Natural killer cell (primary cell): ENCODE measurements around the gene ACSS2. TPM values are rescaled to one million over a fixed set of nuclear protein-coding genes. Genes with fewer than 3 reads are reported as not detected.

ENCODE experiments used
- ATAC-seq, 3 donors: fragments of 150-1000 bp in 2 of 3; fragments of 200-7000 bp in 1 of 3; cut with Tn5 transposase; 1 replicate in 1 of 3; 2 replicates in 2 of 3; pipeline ENCODE4 v1.10.0; 2021; ENCODE audit warnings: mild to moderate bottlenecking in 2 of 3, moderate library complexity in 2 of 3
- DNase-seq, 2 donors: peaks; one replicate each; pipeline versions ENCODE4 v3.0.0 to v3.0.0-alpha.2; 2013 to 2021; ENCODE audit warnings: mixed read lengths in 1 of 2
- H3K27ac ChIP-seq: one replicate; pipeline ENCODE4 v1.5.1; 2013; ENCODE audit warnings: mild to moderate bottlenecking, low read length
- H3K27me3 ChIP-seq: one replicate; pipeline ENCODE4 v1.6.1; 2013; ENCODE audit warnings: low read length; ENCODE audit not compliant: control insufficient read depth, insufficient read depth
- H3K36me3 ChIP-seq: one replicate; pipeline ENCODE4 v1.6.1; 2013; ENCODE audit warnings: low read length; ENCODE audit not compliant: control insufficient read depth, insufficient read depth
- H3K4me1 ChIP-seq: one replicate; pipeline ENCODE4 v1.6.1; 2013; ENCODE audit warnings: low read length; ENCODE audit not compliant: control insufficient read depth, insufficient read depth
- H3K4me3 ChIP-seq: one replicate; pipeline ENCODE4 v1.5.1; 2013; ENCODE audit warnings: low read length
- H3K9me3 ChIP-seq: one replicate; pipeline ENCODE4 v1.6.1; 2013; ENCODE audit warnings: low read length; ENCODE audit not compliant: control insufficient read depth, insufficient read depth
- H3K27ac Mint-ChIP-seq, 2 donors: one replicate each; pipeline ENCODE4 v1.8.0; 2022; ENCODE audit warnings: mild to moderate bottlenecking in 2 of 2, mixed read lengths in 2 of 2, moderate library complexity in 1 of 2
- H3K27me3 Mint-ChIP-seq, 2 donors: one replicate each; pipeline ENCODE4 v1.8.0; 2022; ENCODE audit warnings: low read depth in 2 of 2, mixed read lengths in 2 of 2
- H3K36me3 Mint-ChIP-seq: one replicate; pipeline ENCODE4 v1.8.0; 2022; ENCODE audit warnings: mixed read lengths
- H3K4me1 Mint-ChIP-seq, 2 donors: one replicate each; pipeline ENCODE4 v1.8.0; 2022; ENCODE audit warnings: mixed read lengths in 2 of 2
- H3K4me3 Mint-ChIP-seq: one replicate; pipeline ENCODE4 v1.8.0; 2022; ENCODE audit warnings: mild to moderate bottlenecking, moderate library complexity, mixed read lengths
- H3K9me3 Mint-ChIP-seq, 2 donors: one replicate each; pipeline ENCODE4 v1.8.0; 2022; ENCODE audit warnings: mixed read lengths in 2 of 2
- WGBS: methylation state at CpG from one replicate; pipeline ENCODE4 v1.1.7; 2013; ENCODE audit warnings: missing lambda C conversion rate; ENCODE audit not compliant: insufficient coverage; 5-methylcytosine and 5-hydroxymethylcytosine counted together
- intact Hi-C: fragments of 100-400 bp; cut with micrococcal nuclease; formaldehyde crosslinking; loops from one replicate; pipeline ENCODE4 v1.14.2; 2022
- total RNA-seq, 4 donors: library from RNA; stranded (reverse); fragments of 120-200 nt in 1 of 4; gene quantifications; one replicate each; pipeline versions ENCODE4 v1.2.3 to v1.2.4, GENCODE V29; 2013 to 2022
- TF ChIP-seq, protein P1 (sequence below): fragments of 200-600 bp; IDR thresholded peaks from one replicate; pipeline ENCODE4 v1.8.0; 2022; ENCODE audit warnings: antibody characterized with exemption

ACSS2 gene
- total RNA-seq, 3 donors from 2014 or later (not counting 1 experiment from before 2014, with no cell fraction given), result 2.4 to 11.4 (median 7.5) TPM

DNA sequence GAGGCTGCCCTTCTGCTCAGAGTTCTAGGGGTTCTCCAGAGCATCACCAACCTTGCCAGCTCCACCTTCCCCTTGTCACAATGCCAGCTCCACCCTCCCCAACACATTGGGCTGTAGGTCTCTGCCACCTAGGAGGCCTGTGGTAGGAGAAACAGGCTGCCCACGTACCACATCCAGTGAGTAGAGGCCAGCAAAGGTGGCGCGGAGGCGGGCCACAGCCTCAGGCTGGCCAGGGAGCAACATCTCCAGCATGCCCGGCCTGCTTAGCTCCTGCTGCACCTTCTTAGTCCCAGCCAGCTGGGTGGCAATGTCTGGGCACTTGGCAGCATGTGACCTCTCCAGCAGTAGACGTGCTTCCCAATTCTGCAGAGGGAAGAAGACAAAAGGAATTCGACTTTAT lies 55.4 kb downstream of the ACSS2 start:
- no peaks in the 10 kb centered on the region for H3K9me3 ChIP-seq
- H3K36me3 ChIP-seq, result peaks cover 32% of the 10 kb centered on the region
- H3K27me3 ChIP-seq, result no peaks in the 10 kb centered on the region
- H3K9me3 Mint-ChIP-seq, result no peaks in the 10 kb centered on the region
- 94% methylated on average over 7 of the region's 7 CpGs for WGBS
- ATAC-seq (no peak), DNase-seq (no peak)
- no peaks in the 10 kb centered on the region for H3K4me1 ChIP-seq
- H3K4me3 Mint-ChIP-seq, result no peak overlapping the region
- H3K27ac Mint-ChIP-seq, result no peak overlapping the region
- H3K27me3 Mint-ChIP-seq, result no peaks in the 10 kb centered on the region
- intact Hi-C loops, result no loop called here
- no peak overlapping the region for H3K27ac ChIP-seq
- TF ChIP-seq, protein P1, sequence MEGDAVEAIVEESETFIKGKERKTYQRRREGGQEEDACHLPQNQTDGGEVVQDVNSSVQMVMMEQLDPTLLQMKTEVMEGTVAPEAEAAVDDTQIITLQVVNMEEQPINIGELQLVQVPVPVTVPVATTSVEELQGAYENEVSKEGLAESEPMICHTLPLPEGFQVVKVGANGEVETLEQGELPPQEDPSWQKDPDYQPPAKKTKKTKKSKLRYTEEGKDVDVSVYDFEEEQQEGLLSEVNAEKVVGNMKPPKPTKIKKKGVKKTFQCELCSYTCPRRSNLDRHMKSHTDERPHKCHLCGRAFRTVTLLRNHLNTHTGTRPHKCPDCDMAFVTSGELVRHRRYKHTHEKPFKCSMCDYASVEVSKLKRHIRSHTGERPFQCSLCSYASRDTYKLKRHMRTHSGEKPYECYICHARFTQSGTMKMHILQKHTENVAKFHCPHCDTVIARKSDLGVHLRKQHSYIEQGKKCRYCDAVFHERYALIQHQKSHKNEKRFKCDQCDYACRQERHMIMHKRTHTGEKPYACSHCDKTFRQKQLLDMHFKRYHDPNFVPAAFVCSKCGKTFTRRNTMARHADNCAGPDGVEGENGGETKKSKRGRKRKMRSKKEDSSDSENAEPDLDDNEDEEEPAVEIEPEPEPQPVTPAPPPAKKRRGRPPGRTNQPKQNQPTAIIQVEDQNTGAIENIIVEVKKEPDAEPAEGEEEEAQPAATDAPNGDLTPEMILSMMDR, result no peak
- H3K36me3 Mint-ChIP-seq, result peaks cover 12% of the 10 kb centered on the region
- no peaks in the 10 kb centered on the region for H3K4me1 Mint-ChIP-seq
- H3K4me3 ChIP-seq, result no peak overlapping the region

DNA sequence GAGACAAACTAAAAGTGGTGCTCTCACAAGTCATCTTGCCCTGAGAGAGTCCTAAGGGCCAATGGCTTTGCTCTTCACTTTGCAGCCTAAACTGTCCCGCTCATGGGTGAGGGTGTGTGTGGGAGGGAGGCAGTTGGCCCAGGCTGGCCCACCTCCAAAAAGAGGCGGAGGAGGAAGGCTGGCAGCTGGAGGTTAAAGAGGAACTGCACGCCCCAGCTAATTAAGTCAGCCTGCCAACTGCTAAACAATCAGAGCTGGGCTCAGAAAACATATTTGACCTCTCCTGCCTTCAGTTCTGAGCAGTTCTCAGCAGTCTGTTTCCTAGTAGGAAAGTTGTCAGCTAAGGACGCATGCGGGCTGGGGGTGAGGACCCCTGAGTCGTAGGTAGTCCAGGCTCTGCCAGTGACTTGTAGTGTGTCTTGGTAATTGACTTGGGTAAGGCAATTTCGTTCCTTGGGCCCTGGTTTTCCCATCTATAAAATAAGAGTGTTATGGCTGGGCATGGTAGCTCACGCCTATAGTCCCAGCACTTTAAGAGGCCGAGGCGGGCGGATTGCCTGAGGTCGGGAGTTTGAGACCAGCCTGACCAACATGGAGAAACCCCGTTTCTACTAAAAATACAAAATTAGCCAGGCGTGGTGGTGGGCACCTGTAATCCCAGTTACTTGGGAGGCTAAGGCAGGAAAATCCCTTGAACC lies 62.2 kb downstream of the ACSS2 start:
- H3K36me3 Mint-ChIP-seq, result no peaks in the 10 kb centered on the region
- Histone ChIP-seq H3K4me1 (no peaks in the 10 kb centered on the region), H3K36me3 (peaks cover 44% of the 10 kb centered on the region), H3K27ac (no peak overlapping the region), H3K27me3 (no peaks in the 10 kb centered on the region), H3K9me3 (no peaks in the 10 kb centered on the region), H3K4me3 (no peak overlapping the region)
- H3K4me3 Mint-ChIP-seq, result no peak overlapping the region
- no peaks in the 10 kb centered on the region for H3K27me3 Mint-ChIP-seq
- no peak for DNase-seq
- 77% methylated on average over 13 of the region's 14 CpGs for WGBS
- H3K27ac Mint-ChIP-seq, result no peak overlapping the region
- H3K4me1 Mint-ChIP-seq, result no peaks in the 10 kb centered on the region
- ATAC-seq, result no peak
- TF ChIP-seq, protein P1, result no peak
- intact Hi-C loops, result no loop called here
- no peaks in the 10 kb centered on the region for H3K9me3 Mint-ChIP-seq

DNA sequence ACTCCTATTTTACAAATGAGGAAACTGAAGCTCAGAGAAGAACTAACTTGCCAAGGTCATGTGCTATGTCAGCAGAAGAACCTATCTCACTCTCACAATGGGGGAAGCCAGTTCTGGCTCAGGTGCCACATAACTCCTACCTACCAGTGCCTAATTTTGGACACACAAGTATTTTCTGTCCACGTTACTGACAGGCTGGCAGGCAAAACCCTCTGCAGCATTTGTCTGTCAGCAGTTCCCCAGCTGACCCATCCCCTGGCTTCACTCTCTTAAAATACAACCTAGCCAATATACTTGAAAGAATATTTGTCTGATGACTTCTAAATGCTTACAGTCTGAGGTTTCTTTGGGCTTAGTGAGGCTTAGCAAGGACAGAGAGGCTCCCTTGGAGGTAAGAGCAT lies 63.7 kb downstream of the ACSS2 start:
- Histone ChIP-seq H3K4me3 (no peak overlapping the region), H3K9me3 (no peaks in the 10 kb centered on the region), H3K4me1 (no peaks in the 10 kb centered on the region), H3K27ac (no peak overlapping the region), H3K27me3 (no peaks in the 10 kb centered on the region), H3K36me3 (peaks cover 38% of the 10 kb centered on the region)
- 93% methylated on average over 1 of the region's 1 CpG for WGBS
- no peaks in the 10 kb centered on the region for H3K36me3 Mint-ChIP-seq
- DNase-seq (no peak), ATAC-seq (no peak)
- H3K4me1 Mint-ChIP-seq, result no peaks in the 10 kb centered on the region
- intact Hi-C loops, result no loop called here
- H3K4me3 Mint-ChIP-seq, result no peak overlapping the region
- no peaks in the 10 kb centered on the region for H3K9me3 Mint-ChIP-seq
- H3K27ac Mint-ChIP-seq, result no peak overlapping the region
- no peaks in the 10 kb centered on the region for H3K27me3 Mint-ChIP-seq
- TF ChIP-seq, protein P1, result no peak

DNA sequence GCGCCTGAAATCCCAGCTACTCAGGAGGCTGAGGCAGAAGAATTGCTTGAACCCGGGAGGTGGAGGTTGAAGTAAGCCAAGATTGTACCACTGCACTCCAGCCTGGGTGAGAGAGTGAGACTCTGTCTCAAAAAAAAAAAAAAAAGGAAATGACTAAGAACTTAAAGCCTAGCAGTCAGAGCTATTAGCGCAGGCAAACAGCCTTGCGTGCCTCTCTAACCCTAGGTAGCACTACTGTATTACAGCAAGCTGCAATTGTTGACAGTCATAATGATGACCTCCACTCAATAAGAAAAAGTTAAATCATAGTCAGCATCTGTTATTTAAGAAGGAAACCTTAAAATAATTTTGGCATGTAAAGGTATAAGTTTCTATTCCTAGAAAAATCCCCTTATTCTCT lies 64.8 kb downstream of the ACSS2 start:
- H3K4me1 Mint-ChIP-seq, result no peaks in the 10 kb centered on the region
- Histone ChIP-seq H3K27ac (no peak overlapping the region), H3K36me3 (peaks cover 45% of the 10 kb centered on the region), H3K4me3 (no peak overlapping the region), H3K4me1 (no peaks in the 10 kb centered on the region), H3K9me3 (no peaks in the 10 kb centered on the region), H3K27me3 (no peaks in the 10 kb centered on the region)
- no peaks in the 10 kb centered on the region for H3K36me3 Mint-ChIP-seq
- no peak overlapping the region for H3K27ac Mint-ChIP-seq
- TF ChIP-seq, protein P1, result no peak
- no peak overlapping the region for H3K4me3 Mint-ChIP-seq
- 86% methylated on average over 4 of the region's 4 CpGs for WGBS
- DNase-seq, result no peak
- H3K9me3 Mint-ChIP-seq, result no peaks in the 10 kb centered on the region
- intact Hi-C loops, result no loop called here
- ATAC-seq, result no peak
- no peaks in the 10 kb centered on the region for H3K27me3 Mint-ChIP-seq
